GM23338 (cell line): ENCODE measurements around the gene ARCN1. TPM values are rescaled to one million over a fixed set of nuclear protein-coding genes. Genes with fewer than 3 reads are reported as not detected.

Source experiments
- ATAC-seq: fragments of 200-7000 bp; cut with Tn5 transposase; 3 replicates; pipeline ENCODE4 v1.9.1; 2020
- DNase-seq: peaks from one replicate; pipeline ENCODE4 v3.0.0-alpha.2; 2015; ENCODE audit warnings: low spot score
- H2AFZ ChIP-seq: fragments of 200-600 bp; sonication (generic); 2 replicates; pipeline ENCODE4 v1.8.0; 2016; ENCODE audit warnings: antibody characterized with exemption, mild to moderate bottlenecking, moderate library complexity
- H3F3A ChIP-seq: fragments of 200-600 bp; sonication (generic); replicated peaks from 2 replicates; pipeline ENCODE4 v1.8.0; 2017; ENCODE audit warnings: antibody characterized with exemption, mixed run types, low read depth
- H3K27ac ChIP-seq: fragments of 200-600 bp; sonication (generic); 2 replicates; pipeline ENCODE4 v1.6.1; 2016; ENCODE audit warnings: low read depth
- H3K27me3 ChIP-seq: fragments of 200-600 bp; sonication (generic); 2 replicates; pipeline ENCODE4 v1.8.0; 2016; ENCODE audit warnings: mild to moderate bottlenecking, mixed run types, moderate library complexity; ENCODE audit not compliant: insufficient read depth
- H3K36me3 ChIP-seq: fragments of 200-600 bp; sonication (generic); 2 replicates; pipeline ENCODE4 v1.8.0; 2016; ENCODE audit warnings: mild to moderate bottlenecking; ENCODE audit not compliant: insufficient read depth
- H3K4me1 ChIP-seq: fragments of 200-600 bp; sonication (generic); 2 replicates; pipeline ENCODE4 v1.8.0; 2016; ENCODE audit warnings: mild to moderate bottlenecking, moderate library complexity; ENCODE audit not compliant: insufficient read depth
- H3K4me2 ChIP-seq: fragments of 200-600 bp; sonication (generic); 2 replicates; pipeline ENCODE4 v1.7.1; 2017; ENCODE audit warnings: mixed run types
- H3K4me3 ChIP-seq: fragments of 200-600 bp; sonication (generic); 2 replicates; pipeline ENCODE4 v1.6.1; 2016; ENCODE audit warnings: mixed run types
- H3K79me2 ChIP-seq: fragments of 200-600 bp; sonication (generic); replicated peaks from 2 replicates; pipeline ENCODE4 v1.8.0; 2017; ENCODE audit warnings: mild to moderate bottlenecking; ENCODE audit not compliant: insufficient read depth
- H3K9me2 ChIP-seq: fragments of 200-600 bp; sonication (generic); 2 replicates; pipeline ENCODE4 v1.8.0; 2017; ENCODE audit not compliant: insufficient read depth
- H4K20me1 ChIP-seq: fragments of 200-600 bp; sonication (generic); replicated peaks from 2 replicates; pipeline ENCODE4 v1.8.0; 2017; ENCODE audit warnings: mild to moderate bottlenecking; ENCODE audit not compliant: insufficient read depth
- H3K27ac Mint-ChIP-seq: 2 replicates; pipeline ENCODE4 v1.8.0; 2020; ENCODE audit warnings: inconsistent platforms, mild to moderate bottlenecking, moderate library complexity, mixed read lengths
- H3K27me3 Mint-ChIP-seq: 3 replicates; pipeline ENCODE4 v1.8.0; 2022; ENCODE audit warnings: low read depth, mild to moderate bottlenecking, moderate library complexity, mixed read lengths, inconsistent platforms; ENCODE audit not compliant: insufficient read depth, poor library complexity
- H3K36me3 Mint-ChIP-seq: 3 replicates; pipeline ENCODE4 v1.8.0; 2021; ENCODE audit warnings: low read depth, mild to moderate bottlenecking, inconsistent platforms, moderate library complexity, mixed read lengths
- H3K4me1 Mint-ChIP-seq: 3 replicates; pipeline ENCODE4 v1.8.0; 2020; ENCODE audit warnings: mild to moderate bottlenecking, inconsistent platforms, mixed read lengths
- H3K4me3 Mint-ChIP-seq: 3 replicates; pipeline ENCODE4 v1.8.0; 2021; ENCODE audit warnings: moderate library complexity, mild to moderate bottlenecking, inconsistent platforms, mixed read lengths
- H3K9me3 Mint-ChIP-seq: 3 replicates; pipeline ENCODE4 v1.8.0; 2020; ENCODE audit warnings: moderate library complexity, mild to moderate bottlenecking, inconsistent platforms, mixed read lengths
- CREB1 ChIP-seq: fragments of 250-450 bp; sonication (Bioruptor Pico); IDR thresholded peaks from 2 replicates; pipeline ENCODE4 v1.5.0; 2020; ENCODE audit warnings: low read depth, mild to moderate bottlenecking, moderate library complexity
- ETS1 ChIP-seq: IDR thresholded peaks from 2 replicates; pipeline ENCODE4 v1.6.1; 2016; ENCODE audit warnings: antibody characterized with exemption
- EZH2 ChIP-seq: fragments of 200-600 bp; sonication (generic); IDR thresholded peaks from one replicate; pipeline ENCODE4 v1.8.0; 2017; ENCODE audit warnings: antibody characterized with exemption, mild to moderate bottlenecking, low read depth; ENCODE audit not compliant: unreplicated experiment
- EZH2phosphoT487 ChIP-seq: fragments of 200-600 bp; sonication (generic); IDR thresholded peaks from one replicate; pipeline ENCODE4 v1.8.1; 2018; ENCODE audit warnings: antibody characterized with exemption; ENCODE audit not compliant: unreplicated experiment
- JUNB ChIP-seq: IDR thresholded peaks from one replicate; pipeline ENCODE4 v1.6.1; 2016; ENCODE audit warnings: antibody characterized with exemption; ENCODE audit not compliant: unreplicated experiment
- NANOG ChIP-seq: IDR thresholded peaks from 2 replicates; pipeline ENCODE4 v1.6.1; 2016; ENCODE audit warnings: antibody characterized with exemption, borderline replicate concordance
- POLR2AphosphoS5 ChIP-seq: IDR thresholded peaks from 2 replicates; pipeline ENCODE4 v1.6.1; 2016; ENCODE audit warnings: antibody characterized with exemption, low read depth
- REST ChIP-seq: IDR thresholded peaks from one replicate; pipeline ENCODE4 v1.6.1; 2018; ENCODE audit warnings: antibody characterized with exemption; ENCODE audit not compliant: unreplicated experiment
- STAT1 ChIP-seq: IDR thresholded peaks from one replicate; pipeline ENCODE4 v1.6.1; 2016; ENCODE audit warnings: antibody characterized with exemption; ENCODE audit not compliant: unreplicated experiment
- ZNF114 ChIP-seq: fragments of 250-450 bp; sonication (Bioruptor Pico); IDR thresholded peaks from 2 replicates; pipeline ENCODE4 v1.5.0; 2020; ENCODE audit warnings: mild to moderate bottlenecking, moderate library complexity
- ZNF331 ChIP-seq: fragments of 250-450 bp; sonication (Bioruptor Pico); IDR thresholded peaks from 2 replicates; pipeline ENCODE4 v1.5.0; 2020; ENCODE audit warnings: low read depth, mild to moderate bottlenecking, moderate library complexity
- polyA plus RNA-seq: library from polyadenylated mRNA; unstranded; fragments of >200 nt; fragmentation: Nextera tagmentation; extraction: Ambion mirVana; gene quantifications from 2 replicates; pipeline ENCODE4 v1.2.1, GENCODE V29; 2016
- total RNA-seq: library from RNA; depleted of rRNA; stranded (reverse); fragments of >200 nt; shearing (Covaris generic); gene quantifications from 2 replicates; pipeline ENCODE4 v1.2.3, GENCODE V29; 2014
- TF ChIP-seq, protein P1 (sequence below), 2 experiments: fragments of 200-600 bp in 1 of 2; sonication (generic) in 1 of 2; conservative IDR thresholded peaks; 2 replicates each; pipeline versions ENCODE4 v1.5.1 to v1.6.1; 2016 to 2017; ENCODE audit warnings: antibody characterized with exemption in 2 of 2, low read depth in 2 of 2, mild to moderate bottlenecking in 2 of 2, moderate library complexity in 1 of 2

ARCN1 gene
- total and polyA plus RNA-seq, 2 experiments from 2014 or later = 79.9 to 106 TPM

DNA sequence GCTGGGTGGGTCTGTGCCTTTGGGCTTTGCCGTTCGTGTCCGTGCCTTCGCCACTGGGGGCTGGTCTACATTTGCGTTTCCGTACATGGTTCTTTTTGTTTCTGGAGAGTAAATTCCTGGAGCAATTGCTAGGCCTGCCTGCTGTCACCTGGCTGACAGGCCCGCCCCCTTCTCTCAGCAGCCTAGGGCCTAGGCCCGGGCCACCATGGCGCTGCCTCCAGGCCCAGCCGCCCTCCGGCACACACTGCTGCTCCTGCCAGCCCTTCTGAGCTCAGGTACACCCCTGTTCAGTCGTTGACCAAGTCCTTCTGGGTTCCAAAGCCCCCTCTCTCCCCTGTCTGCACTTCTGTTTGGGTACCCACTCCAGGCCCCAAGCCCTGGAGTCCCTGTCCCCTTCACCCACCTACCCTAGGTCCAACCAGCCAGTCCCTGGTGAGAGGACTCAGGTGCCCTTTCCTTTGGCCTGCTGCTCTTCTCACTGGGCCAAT lies 40.6 kb upstream of the ARCN1 start (continued):
- TF ChIP-seq, protein P1, sequence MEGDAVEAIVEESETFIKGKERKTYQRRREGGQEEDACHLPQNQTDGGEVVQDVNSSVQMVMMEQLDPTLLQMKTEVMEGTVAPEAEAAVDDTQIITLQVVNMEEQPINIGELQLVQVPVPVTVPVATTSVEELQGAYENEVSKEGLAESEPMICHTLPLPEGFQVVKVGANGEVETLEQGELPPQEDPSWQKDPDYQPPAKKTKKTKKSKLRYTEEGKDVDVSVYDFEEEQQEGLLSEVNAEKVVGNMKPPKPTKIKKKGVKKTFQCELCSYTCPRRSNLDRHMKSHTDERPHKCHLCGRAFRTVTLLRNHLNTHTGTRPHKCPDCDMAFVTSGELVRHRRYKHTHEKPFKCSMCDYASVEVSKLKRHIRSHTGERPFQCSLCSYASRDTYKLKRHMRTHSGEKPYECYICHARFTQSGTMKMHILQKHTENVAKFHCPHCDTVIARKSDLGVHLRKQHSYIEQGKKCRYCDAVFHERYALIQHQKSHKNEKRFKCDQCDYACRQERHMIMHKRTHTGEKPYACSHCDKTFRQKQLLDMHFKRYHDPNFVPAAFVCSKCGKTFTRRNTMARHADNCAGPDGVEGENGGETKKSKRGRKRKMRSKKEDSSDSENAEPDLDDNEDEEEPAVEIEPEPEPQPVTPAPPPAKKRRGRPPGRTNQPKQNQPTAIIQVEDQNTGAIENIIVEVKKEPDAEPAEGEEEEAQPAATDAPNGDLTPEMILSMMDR (conservative IDR thresholded peaks at IDR 0.05; ENCODE audit: low read depth in 2 of 2) = no peak
- TF ChIP-seq CREB1 (CRISPR knock-in tag) (no peak), EZH2 (no peak), ZNF114 (CRISPR knock-in tag) (no peak), ETS1 (no peak), EZH2phosphoT487 (no peak), REST (no peak), STAT1 (no peak), NANOG (no peak), JUNB (no peak), ZNF331 (CRISPR knock-in tag) (no peak)

- Histone ChIP-seq H3K9me2 (no peaks in the 10 kb centered on the region; the same call in 1 of the 2 replicates), H3K4me3 (peak overlapping the region; percentile 99), H4K20me1 (no peaks in the 10 kb centered on the region), H3K4me2 (peak overlapping the region; percentile 88), H3F3A (peaks cover 21% of the 10 kb centered on the region; the same call in 1 of the 2 replicates), H3K79me2 (no peaks in the 10 kb centered on the region), H3K27me3 (peaks cover 6% of the 10 kb centered on the region; the same call in 1 of the 2 replicates), H3K27ac (no peak overlapping the region), H2AFZ (no peak overlapping the region), H3K4me1 (peaks cover 13% of the 10 kb centered on the region), H3K36me3 (no peaks in the 10 kb centered on the region)
- Mint-ChIP-seq H3K4me1 (peaks cover 24% of the 10 kb centered on the region), H3K9me3 (no peaks in the 10 kb centered on the region), H3K36me3 (no peaks in the 10 kb centered on the region; the same call in 2 of the 3 replicates), H3K27me3 (peaks cover 14% of the 10 kb centered on the region), H3K27ac (no peak overlapping the region; the same call in 1 of the 2 replicates), H3K4me3 (peak overlapping the region; percentile 92)
- ATAC-seq = no peak
- no peak for DNase-seq
- TF ChIP-seq ZNF331 (CRISPR knock-in tag) (no peak), NANOG (no peak), EZH2phosphoT487 (no peak), ZNF114 (CRISPR knock-in tag) (no peak), JUNB (no peak), EZH2 (no peak), ETS1 (no peak), REST (no peak), STAT1 (no peak), POLR2AphosphoS5 (no peak), CREB1 (CRISPR knock-in tag) (no peak)
- TF ChIP-seq, protein P1 (conservative IDR thresholded peaks at IDR 0.05; ENCODE audit: low read depth in 2 of 2) = no peak
Observed at GRCh38 chr11:118532091-118532490, 40.1 kb upstream of the ARCN1 start.
